Activated T-cell treated with anti-CD3 and anti-CD28 coated beads for 4 hours (primary cell): ENCODE results near the gene NDUFV1.
"Not testable (repeated sequence)": the region's sequence is repeated elsewhere in the genome, so short reads cannot be mapped to it uniquely, and the experiment has no call there.

Experiments used
- DNase-seq: peaks from one replicate; pipeline ENCODE4 v3.0.0-alpha.2; 2020

Gene NDUFV1

GRCh38 chr11:67606492-67607295, at the start of gene NDUFV1:
NDUFV1 (plus strand) TSS chr11:67606936; CDS start chr11:67607005, 69 bp downstream.
- DNase-seq = peak; percentile 94

DNA sequence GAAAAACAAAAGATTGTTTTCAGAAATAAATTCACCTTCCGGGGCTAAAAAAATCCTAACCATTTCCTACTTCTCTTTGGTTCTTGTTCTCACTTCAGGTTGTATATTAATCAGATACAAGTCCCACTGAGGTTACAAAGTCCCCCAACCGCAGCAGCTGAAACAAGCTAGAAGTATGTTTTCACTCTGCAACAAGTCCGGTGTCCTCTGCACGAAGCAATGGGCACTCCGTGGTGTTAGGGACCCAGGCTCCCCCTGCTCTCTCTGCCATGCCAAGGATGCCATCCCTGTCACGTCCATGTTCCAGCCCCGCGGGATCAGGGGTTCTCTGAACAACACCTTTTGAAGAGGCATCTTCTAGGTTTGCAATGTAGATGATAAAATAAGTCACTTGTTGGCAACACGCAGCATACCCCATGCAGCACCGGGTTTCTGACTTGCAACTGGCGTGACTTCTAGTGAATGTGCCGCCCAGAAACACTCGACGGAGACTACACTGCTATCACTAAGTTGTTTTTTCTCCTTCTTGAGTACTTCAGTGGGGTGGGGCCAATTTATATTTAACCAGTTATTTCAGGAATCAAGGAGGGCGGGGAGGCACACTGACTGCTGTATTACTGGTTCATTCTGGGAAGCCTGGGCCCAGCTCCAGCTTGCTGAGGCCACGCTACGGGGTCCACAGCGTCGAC, 48.5 kb upstream of the NDUFV1 start:
- no peak for DNase-seq

GRCh38 chr11:67561971-67562619, 44.6 kb upstream of the NDUFV1 start:
- DNase-seq = no peak

DNA sequence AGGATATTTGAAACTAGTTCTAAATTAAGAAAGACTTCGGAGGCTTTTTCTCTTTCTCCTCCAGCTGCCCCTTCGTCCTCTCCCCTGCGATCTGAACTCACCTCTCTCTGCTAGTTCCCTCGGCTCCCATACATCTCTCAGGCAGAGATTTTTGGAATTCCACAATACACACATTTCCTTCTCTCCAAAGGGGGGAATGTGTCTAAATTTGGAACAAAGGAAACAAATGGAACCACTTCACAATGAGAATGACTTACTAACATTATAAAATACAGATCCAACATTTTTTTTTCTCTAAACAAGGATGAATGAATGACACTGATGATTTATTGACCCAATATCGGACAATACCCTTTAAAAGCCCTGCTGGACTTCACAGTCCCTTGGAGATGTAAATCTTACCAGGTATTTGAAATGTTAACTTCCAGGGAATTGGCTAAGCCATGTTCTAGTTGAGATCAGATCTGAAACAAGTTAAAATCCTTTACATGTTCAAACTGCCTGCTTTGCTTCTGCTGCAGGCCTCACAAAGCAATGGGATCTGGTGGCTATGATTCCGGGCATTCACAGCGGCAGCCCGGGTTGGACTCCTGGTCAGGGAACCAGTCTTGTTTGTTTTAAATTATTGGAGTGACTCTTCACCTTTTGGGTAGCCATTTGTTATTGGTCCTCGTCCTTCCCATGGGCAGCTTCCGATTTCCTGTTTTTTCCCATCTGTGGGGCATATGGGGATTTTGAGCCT, 43.6 kb upstream of the NDUFV1 start:
- DNase-seq = no peak

DNA sequence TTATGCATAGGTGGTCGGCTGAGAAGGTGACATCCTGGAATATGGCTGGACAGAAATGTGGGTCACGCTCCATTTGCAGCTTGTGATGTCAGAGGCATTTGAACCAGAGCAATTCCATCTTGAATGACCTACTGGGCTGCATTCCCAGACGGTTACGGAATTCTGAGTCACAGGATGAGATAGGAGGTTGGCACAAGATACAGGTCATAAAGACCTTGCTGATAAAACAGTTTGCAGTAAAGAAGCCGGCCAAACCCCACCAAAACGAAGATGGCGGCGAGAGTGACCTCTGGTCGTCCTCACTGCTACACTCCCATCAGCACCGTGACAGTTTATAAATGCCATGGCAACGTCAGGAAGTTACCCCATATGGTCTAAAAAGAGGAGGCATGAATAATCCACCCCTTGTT, 43.0 kb upstream of the NDUFV1 start:
- not testable (repeated sequence) for DNase-seq

DNA sequence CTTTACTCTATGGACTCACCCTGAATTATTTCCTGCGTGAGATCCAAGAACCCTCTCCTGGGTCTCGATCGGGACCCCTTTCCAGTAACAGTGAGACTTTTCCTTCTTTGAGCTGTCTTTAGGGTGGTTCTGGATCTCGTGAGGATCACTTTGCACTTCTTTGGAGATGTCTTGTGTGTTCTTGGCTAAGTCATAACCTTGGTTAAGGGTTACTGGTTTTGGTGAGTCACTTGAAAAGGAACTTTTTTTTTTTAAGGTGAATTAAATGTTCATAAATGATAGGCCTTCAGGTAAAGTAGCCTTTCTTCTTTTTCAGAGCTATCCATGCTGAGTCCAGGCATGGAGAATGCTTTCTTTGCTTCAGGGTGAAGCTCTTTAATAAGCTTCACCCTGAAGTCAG, 42.5 kb upstream of the NDUFV1 start:
- DNase-seq = no peak

DNA sequence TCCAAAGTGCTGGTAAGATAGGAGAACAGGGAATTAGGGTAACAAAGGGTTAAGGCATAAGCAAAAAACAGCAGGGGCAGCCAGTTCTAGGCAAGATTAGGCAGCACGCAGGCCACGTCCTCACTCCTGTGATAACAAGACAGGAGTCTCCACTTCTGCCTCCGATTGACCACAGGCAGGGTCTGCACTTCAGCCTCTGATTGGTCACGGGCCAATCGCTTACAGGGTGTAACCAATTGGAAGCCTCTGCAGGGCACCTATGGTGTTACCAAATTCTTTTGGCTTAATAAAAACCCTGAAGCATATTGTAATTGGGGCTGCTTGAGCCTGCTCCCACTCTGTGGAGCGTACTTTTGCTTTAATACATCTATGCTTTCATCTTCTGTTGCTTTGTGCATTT, 35.3 kb upstream of the NDUFV1 start:
- no peak for DNase-seq

- no peak for DNase-seq
These were observed 34.4 kb upstream of the NDUFV1 start for GRCh38 chr11:67572305-67572704.

DNA sequence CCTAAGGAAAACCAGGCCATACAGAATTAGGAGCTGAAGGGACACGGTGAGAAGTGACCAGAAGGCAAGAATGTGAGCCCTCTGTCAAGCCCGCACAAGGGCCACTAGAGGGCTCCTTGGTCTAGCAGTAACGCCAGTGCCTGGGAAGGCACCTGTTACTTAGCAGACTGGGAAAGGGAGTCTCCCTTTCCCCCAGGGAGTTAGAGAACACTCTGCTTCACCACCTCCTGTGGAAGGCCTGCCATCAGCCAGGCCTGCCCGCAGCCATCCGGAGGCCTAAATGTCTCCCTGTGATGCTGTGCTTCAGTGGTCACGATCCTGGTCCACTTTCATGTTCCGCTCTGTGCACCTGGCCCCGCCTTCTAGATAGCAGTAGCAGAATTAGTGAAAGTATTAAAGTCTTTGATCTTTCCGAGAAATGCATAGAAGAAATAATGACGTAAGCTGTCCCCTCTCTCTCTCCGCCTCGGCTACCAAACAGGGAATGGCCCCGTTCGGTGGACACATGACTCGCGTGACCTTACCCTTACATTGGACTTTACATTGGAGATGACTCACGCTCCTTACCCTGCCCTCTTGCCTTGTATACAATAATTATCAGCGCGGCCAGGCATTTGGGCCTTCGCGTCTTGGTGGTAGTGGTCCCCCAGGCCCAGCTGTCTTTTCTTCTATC, 33.9 kb upstream of the NDUFV1 start:
- DNase-seq = no peak

DNA sequence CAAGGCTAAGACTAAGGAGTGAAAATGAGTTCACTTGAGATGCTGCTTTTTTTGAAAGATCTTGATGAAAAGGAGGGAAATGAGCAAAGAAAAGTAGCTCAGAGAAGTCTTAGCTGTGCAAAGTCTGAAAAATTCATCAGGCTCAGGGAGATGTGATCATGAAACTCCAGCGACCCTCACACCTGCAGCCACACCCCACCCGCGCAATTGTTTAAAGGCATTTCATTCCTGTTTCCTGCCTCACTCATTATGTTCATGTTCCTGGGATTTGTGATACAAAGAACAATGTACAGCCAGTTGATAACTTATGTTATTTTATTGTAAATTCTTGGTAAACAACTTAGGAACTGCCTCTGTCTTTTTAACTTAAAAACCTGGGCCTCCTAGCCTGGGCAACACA, 31.8 kb upstream of the NDUFV1 start:
- DNase-seq = no peak

GRCh38 chr11:67576735-67577475, 29.8 kb upstream of the NDUFV1 start:
- no peak for DNase-seq

DNA sequence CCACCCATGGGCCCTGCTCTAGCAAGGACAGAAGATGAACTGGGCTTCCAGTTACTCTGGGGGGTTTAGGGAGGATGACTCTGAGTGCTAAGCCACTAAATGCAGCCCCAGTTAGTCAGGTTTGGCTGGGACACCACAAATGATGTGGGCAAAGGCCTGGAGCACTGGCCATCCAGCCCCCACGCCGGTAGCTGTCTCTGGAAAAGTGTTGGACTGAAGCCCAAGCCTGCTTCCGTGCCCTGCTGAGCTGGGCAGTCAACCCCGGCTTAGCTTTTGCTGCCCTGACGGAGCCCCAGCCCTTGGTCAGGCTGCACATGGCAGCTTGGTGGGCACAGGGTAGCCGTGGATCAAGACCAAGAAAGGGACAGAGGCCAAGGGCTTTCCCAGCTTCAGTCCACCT, 28.8 kb upstream of the NDUFV1 start:
- DNase-seq = no peak

GRCh38 chr11:67581469-67581868, 25.3 kb upstream of the NDUFV1 start:
- no peak for DNase-seq

GRCh38 chr11:67582011-67582410, 24.7 kb upstream of the NDUFV1 start:
- no peak for DNase-seq

GRCh38 chr11:67583247-67584204, 23.2 kb upstream of the NDUFV1 start, which contains the start of gene GSTP1:
GSTP1 (plus strand) TSS chr11:67583812; CDS start chr11:67583844, 32 bp downstream.
- peak; percentile 62 for DNase-seq

DNA sequence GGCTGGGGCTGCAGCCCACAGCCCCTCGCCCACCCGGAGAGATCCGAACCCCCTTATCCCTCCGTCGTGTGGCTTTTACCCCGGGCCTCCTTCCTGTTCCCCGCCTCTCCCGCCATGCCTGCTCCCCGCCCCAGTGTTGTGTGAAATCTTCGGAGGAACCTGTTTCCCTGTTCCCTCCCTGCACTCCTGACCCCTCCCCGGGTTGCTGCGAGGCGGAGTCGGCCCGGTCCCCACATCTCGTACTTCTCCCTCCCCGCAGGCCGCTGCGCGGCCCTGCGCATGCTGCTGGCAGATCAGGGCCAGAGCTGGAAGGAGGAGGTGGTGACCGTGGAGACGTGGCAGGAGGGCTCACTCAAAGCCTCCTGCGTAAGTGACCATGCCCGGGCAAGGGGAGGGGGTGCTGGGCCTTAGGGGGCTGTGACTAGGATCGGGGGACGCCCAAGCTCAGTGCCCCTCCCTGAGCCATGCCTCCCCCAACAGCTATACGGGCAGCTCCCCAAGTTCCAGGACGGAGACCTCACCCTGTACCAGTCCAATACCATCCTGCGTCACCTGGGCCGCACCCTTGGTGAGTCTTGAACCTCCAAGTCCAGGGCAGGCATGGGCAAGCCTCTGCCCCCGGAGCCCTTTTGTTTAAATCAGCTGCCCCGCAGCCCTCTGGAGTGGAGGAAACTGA, 22.4 kb upstream of the NDUFV1 start:
- DNase-seq = no peak

- no peak for DNase-seq
These were observed 21.6 kb upstream of the NDUFV1 start for GRCh38 chr11:67584881-67585873.

- DNase-seq = no peak
These were observed 20.8 kb upstream of the NDUFV1 start for GRCh38 chr11:67585911-67586310.
